ENCODE results near the gene NUDT21. TPM values are rescaled to one million over a fixed set of nuclear protein-coding genes. Genes with fewer than 3 reads are reported as not detected.

The NUDT21 gene
- total RNA-seq, 1 donor, result 58.6 TPM

GRCh38 chr16:56425439-56425832 lies 25.7 kb downstream of the NUDT21 start, which contains the start of gene AMFR:
Gene AMFR (minus strand): TSS chr16:56425545. CDS start chr16:56425327, 218 bp downstream.
- H3K79me2 ChIP-seq (ENCODE audit: insufficient read depth, low read length), result peaks cover 46% of the 10 kb centered on the region
- TF ChIP-seq, protein P1, sequence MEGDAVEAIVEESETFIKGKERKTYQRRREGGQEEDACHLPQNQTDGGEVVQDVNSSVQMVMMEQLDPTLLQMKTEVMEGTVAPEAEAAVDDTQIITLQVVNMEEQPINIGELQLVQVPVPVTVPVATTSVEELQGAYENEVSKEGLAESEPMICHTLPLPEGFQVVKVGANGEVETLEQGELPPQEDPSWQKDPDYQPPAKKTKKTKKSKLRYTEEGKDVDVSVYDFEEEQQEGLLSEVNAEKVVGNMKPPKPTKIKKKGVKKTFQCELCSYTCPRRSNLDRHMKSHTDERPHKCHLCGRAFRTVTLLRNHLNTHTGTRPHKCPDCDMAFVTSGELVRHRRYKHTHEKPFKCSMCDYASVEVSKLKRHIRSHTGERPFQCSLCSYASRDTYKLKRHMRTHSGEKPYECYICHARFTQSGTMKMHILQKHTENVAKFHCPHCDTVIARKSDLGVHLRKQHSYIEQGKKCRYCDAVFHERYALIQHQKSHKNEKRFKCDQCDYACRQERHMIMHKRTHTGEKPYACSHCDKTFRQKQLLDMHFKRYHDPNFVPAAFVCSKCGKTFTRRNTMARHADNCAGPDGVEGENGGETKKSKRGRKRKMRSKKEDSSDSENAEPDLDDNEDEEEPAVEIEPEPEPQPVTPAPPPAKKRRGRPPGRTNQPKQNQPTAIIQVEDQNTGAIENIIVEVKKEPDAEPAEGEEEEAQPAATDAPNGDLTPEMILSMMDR (IDR thresholded peaks at IDR 0.05; ENCODE audit: extremely low read depth, low read depth, low read length), result peak; percentile 17

DNA sequence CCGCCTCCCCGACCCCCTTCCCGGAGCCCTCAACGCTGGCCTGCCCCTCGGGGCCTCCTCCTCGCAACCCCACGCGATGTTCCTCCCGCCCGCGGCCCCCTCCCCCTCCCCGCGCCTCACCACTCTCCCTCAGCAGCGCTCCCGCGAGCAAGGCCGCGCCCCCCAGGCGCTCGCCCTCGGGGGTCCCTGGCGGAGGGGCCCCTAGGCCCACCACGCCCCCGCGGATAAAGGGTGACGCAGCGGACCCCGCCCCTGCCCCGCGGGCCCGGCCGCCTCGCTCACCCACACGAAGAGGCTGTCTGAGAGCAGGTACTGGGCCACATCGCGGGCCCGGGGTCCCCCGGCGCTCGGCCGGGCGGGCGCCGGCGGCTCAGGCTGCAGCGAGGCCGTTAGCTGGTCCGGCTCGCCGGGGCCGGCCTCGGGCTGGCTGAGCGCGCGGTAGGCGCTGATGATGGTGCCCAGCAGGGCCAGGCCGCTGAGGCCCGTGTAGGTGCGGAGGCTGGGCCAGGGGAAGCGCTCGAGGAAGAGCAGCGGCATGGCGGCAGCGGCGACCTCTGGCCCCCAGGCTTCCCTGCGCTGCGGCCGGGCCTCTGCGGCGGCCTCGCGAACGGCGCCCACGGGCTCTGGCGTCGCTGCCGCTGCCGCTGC lies 26.2 kb downstream of the NUDT21 start:
- Histone ChIP-seq H3K4me2 (ENCODE audit: insufficient read depth, low read length) (peak overlapping the region; percentile 99), H3K79me2 (ENCODE audit: insufficient read depth, low read length) (peaks cover 52% of the 10 kb centered on the region), H3K36me3 (ENCODE audit: insufficient read depth, low read length) (no peaks in the 10 kb centered on the region), H3K27me3 (ENCODE audit: insufficient read depth, low read length) (no peaks in the 10 kb centered on the region), H3K9me3 (ENCODE audit: low read depth, low read length) (no peaks in the 10 kb centered on the region), H4K20me1 (ENCODE audit: insufficient read depth, low read length) (peaks cover 38% of the 10 kb centered on the region), H3K4me1 (ENCODE audit: insufficient read depth, low read length) (peaks cover 20% of the 10 kb centered on the region), H2AFZ (ENCODE audit: low read length) (peak overlapping the region; percentile 54), H3K4me3 (ENCODE audit: insufficient read depth, low read length) (peak overlapping the region; percentile 84), H3K27ac (ENCODE audit: low read depth, low read length) (peak overlapping the region; percentile 69)
- TF ChIP-seq, protein P1 (IDR thresholded peaks at IDR 0.05; ENCODE audit: extremely low read depth, low read depth, low read length), result no peak
- peak; percentile 91 for DNase-seq (ENCODE audit: insufficient read length, low spot score, missing footprints)

More at GRCh38 chr16:56425439-56425832, 25.7 kb downstream of the NUDT21 start, which contains the start of gene AMFR:
- peak within 1 kb of the TSS; percentile 69 for H2AFZ ChIP-seq (ENCODE audit: low read length)
- no peaks in the 10 kb centered on the region for H3K9me3 ChIP-seq (ENCODE audit: low read depth, low read length)
- DNase-seq (ENCODE audit: insufficient read length, low spot score, missing footprints), result peak; percentile 99
- H4K20me1 ChIP-seq (ENCODE audit: insufficient read depth, low read length), result peaks cover 33% of the 10 kb centered on the region
- H3K4me2 ChIP-seq (ENCODE audit: insufficient read depth, low read length), result peak within 1 kb of the TSS; percentile 99
- no peaks in the 10 kb centered on the region for H3K36me3 ChIP-seq (ENCODE audit: insufficient read depth, low read length)
- H3K4me1 ChIP-seq (ENCODE audit: insufficient read depth, low read length), result peaks cover 16% of the 10 kb centered on the region
- peak within 1 kb of the TSS; percentile 84 for H3K4me3 ChIP-seq (ENCODE audit: insufficient read depth, low read length)
- H3K27ac ChIP-seq (ENCODE audit: low read depth, low read length), result peak within 1 kb of the TSS; percentile 69
- H3K27me3 ChIP-seq (ENCODE audit: insufficient read depth, low read length), result no peaks in the 10 kb centered on the region

- no peaks in the 10 kb centered on the region for H3K36me3 ChIP-seq (ENCODE audit: insufficient read depth, low read length)
- H3K27me3 ChIP-seq (ENCODE audit: insufficient read depth, low read length), result no peaks in the 10 kb centered on the region
- H3K27ac ChIP-seq (ENCODE audit: low read depth, low read length), result peak overlapping the region; percentile 69
- peaks cover 24% of the 10 kb centered on the region for H3K4me1 ChIP-seq (ENCODE audit: insufficient read depth, low read length)
- peak overlapping the region; percentile 84 for H3K4me3 ChIP-seq (ENCODE audit: insufficient read depth, low read length)
- peaks cover 55% of the 10 kb centered on the region for H3K79me2 ChIP-seq (ENCODE audit: insufficient read depth, low read length)
- no peaks in the 10 kb centered on the region for H3K9me3 ChIP-seq (ENCODE audit: low read depth, low read length)
- DNase-seq (ENCODE audit: insufficient read length, low spot score, missing footprints), result no peak
- peaks cover 41% of the 10 kb centered on the region for H4K20me1 ChIP-seq (ENCODE audit: insufficient read depth, low read length)
- H3K4me2 ChIP-seq (ENCODE audit: insufficient read depth, low read length), result peak overlapping the region; percentile 99
- TF ChIP-seq, protein P1 (IDR thresholded peaks at IDR 0.05; ENCODE audit: extremely low read depth, low read depth, low read length), result no peak
- peak overlapping the region; percentile 69 for H2AFZ ChIP-seq (ENCODE audit: low read length)
Measured at GRCh38 chr16:56424404-56424764, 26.7 kb downstream of the NUDT21 start.

DNA sequence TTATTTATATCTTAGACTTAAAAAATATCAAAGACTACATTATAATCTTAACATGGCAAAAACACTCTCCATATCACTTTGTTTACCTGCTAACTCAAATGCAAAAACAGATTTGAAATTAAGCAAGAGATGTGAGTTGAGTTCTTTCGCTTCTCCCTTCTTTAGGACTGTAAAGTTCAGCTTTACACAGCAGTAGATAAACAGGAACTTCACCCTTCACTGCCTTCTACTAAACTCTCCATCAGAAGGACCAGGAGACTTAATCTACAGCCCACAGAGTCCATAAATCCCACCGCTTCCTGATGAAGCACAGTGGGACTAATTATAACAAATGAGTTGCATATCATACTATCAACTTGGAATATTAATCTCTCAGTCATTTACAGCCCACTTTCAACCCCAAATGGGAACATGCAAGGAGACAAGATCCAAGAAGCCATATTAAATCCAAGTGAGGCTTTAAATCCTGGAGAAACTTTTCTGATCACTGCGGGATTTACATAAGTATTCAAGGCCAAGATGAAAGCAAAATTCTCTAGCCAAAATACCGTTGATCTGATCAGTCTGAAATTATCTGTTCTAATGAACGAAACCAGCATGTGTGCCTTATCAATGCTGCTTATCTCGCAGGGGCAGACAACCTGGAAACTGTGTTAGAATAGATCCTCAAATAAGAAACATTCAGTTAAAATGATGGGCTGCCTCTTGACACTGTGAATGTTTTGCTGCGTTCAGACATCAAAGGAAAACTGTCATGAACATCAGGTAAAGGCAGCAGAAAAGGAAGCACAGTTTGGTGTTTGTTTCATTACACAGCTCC lies 27.3 kb downstream of the NUDT21 start:
- Histone ChIP-seq H3K4me2 (ENCODE audit: insufficient read depth, low read length) (peak overlapping the region; percentile 99), H4K20me1 (ENCODE audit: insufficient read depth, low read length) (peaks cover 41% of the 10 kb centered on the region), H3K27ac (ENCODE audit: low read depth, low read length) (peak overlapping the region; percentile 69), H3K36me3 (ENCODE audit: insufficient read depth, low read length) (no peaks in the 10 kb centered on the region), H3K79me2 (ENCODE audit: insufficient read depth, low read length) (peaks cover 59% of the 10 kb centered on the region), H3K27me3 (ENCODE audit: insufficient read depth, low read length) (no peaks in the 10 kb centered on the region), H3K4me3 (ENCODE audit: insufficient read depth, low read length) (peak overlapping the region; percentile 84), H3K9me3 (ENCODE audit: low read depth, low read length) (no peaks in the 10 kb centered on the region), H2AFZ (ENCODE audit: low read length) (peak overlapping the region; percentile 69), H3K4me1 (ENCODE audit: insufficient read depth, low read length) (peaks cover 24% of the 10 kb centered on the region)
- TF ChIP-seq, protein P1 (IDR thresholded peaks at IDR 0.05; ENCODE audit: extremely low read depth, low read depth, low read length), result no peak
- no peak for DNase-seq (ENCODE audit: insufficient read length, low spot score, missing footprints)
